ENCODE results near the gene PTBP2. TPM values are rescaled to one million over a fixed set of nuclear protein-coding genes. Genes with fewer than 3 reads are reported as not detected.

The PTBP2 gene
- total and polyA plus RNA-seq, 2 of the 8 experiments (the other 6 are each of a cell fraction or from before 2014, with no cell fraction given) = 24.2 to 61.7 TPM

DNA sequence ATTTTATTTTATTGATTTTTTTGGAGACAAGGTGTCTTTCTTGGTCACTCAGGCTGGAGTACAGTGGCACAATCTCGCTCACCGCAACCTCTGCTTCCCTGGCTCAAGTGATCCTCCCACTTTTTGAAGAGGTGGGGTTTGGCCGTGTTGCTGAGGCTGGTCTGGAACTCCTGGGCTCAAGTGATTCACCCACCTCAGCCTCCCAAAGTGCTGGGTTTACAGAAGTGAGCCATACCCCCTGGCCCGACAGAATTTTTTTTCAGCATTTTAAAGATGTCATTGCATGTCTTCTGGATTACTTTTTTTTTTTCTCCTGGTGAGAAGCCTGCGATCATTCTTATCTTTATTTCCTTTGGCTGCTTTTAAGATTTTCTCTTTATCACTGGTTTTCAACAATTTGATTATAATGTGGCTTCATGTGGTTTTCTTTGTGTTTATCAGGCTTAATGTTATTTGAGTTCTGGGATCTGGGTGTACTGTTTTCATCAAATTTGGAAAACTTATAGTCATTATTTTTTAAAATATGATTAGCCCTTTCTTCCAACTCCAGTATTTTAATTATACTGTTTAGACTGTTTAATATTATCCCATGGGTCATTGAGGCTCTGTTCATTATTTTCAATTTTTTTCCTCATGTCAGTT, 23.1 kb upstream of the PTBP2 start:
- no peak overlapping the region for H3K9ac ChIP-seq (replicated peaks in 1 of 4; ENCODE audit: extremely low read depth in 1 of 4, low read depth in 3 of 4, low read length in 3 of 4)
- no peak overlapping the region for H3K4ac ChIP-seq (replicated peaks; ENCODE audit: insufficient read length, low read depth, low read length)
- H3K14ac ChIP-seq (ENCODE audit: insufficient read length) = no peak overlapping the region
- H2AFZ ChIP-seq (ENCODE audit: low read length) = no peak overlapping the region
- no peak overlapping the region for H2BK120ac ChIP-seq (replicated peaks; ENCODE audit: low read depth, low read length)
- no peak overlapping the region for H3K27ac ChIP-seq (ENCODE audit: low read depth, low read length)
- H3K4me1 ChIP-seq (replicated peaks in 1 of 4; ENCODE audit: control insufficient read depth in 3 of 4, insufficient read depth in 4 of 4, low read length in 3 of 4) = no peaks in the 10 kb centered on the region
- DNase-seq (ENCODE audit: low read depth in 1 of 2, low spot score in 2 of 2) (no peak), FAIRE-seq (peak; percentile 19)
- H4K8ac ChIP-seq (ENCODE audit: extremely low read depth, insufficient read depth, low read length) = no peak overlapping the region
- no peak overlapping the region for H2BK12ac ChIP-seq (ENCODE audit: low read depth, low read length)
- no peak overlapping the region for H2AK5ac ChIP-seq (ENCODE audit: low read depth, low read length)
- H4K20me1 ChIP-seq (replicated peaks in 1 of 2; ENCODE audit: control insufficient read depth in 1 of 2, insufficient read depth in 2 of 2, low read length in 2 of 2) = no peaks in the 10 kb centered on the region
- H4K91ac ChIP-seq (replicated peaks; ENCODE audit: insufficient read length, low read length) = no peak overlapping the region
- no peak overlapping the region for H3K4me2 ChIP-seq (ENCODE audit: insufficient read depth in 1 of 2, low read depth in 2 of 2, low read length in 2 of 2)
- no peaks in the 10 kb centered on the region for H3K36me3 ChIP-seq (ENCODE audit: control insufficient read depth in 2 of 4, insufficient read depth in 4 of 4, low read length in 3 of 4)
- no peak overlapping the region for H3K18ac ChIP-seq (ENCODE audit: extremely low read depth, low read length)
- no peaks in the 10 kb centered on the region for H3K79me2 ChIP-seq (ENCODE audit: control insufficient read depth in 1 of 2, insufficient read depth in 2 of 2, low read length in 2 of 2)
- no peak overlapping the region for H4K5ac ChIP-seq (ENCODE audit: insufficient read length, low read depth, low read length)
- H3K79me1 ChIP-seq (ENCODE audit: low read depth, low read length) = no peaks in the 10 kb centered on the region
- no peak overlapping the region for H3K4me3 ChIP-seq (ENCODE audit: extremely low read depth in 1 of 4, insufficient read depth in 2 of 4, low read depth in 3 of 4, low read length in 4 of 4)
- no peak overlapping the region for H3K23ac ChIP-seq (ENCODE audit: insufficient read length)
- CTCF ChIA-PET (ENCODE audit: partially characterized antibody) = interaction anchor here (0.7 kb wide), 1 partner anchor 1865 kb away, joined by 3 read pairs; no protein-coding TSS in a partner anchor
- no peaks in the 10 kb centered on the region for H3K27me3 ChIP-seq (replicated peaks in 1 of 4; ENCODE audit: control insufficient read depth in 3 of 4, extremely low read depth in 1 of 4, insufficient read depth in 3 of 4, low read length in 3 of 4)
- H2BK20ac ChIP-seq (ENCODE audit: low read length) = no peak overlapping the region
- POLR2A ChIA-PET (ENCODE audit: partially characterized antibody) = no interaction called here
- no peak overlapping the region for H2BK15ac ChIP-seq (ENCODE audit: low read length)
- H2BK5ac ChIP-seq (ENCODE audit: low read depth, low read length) = no peak overlapping the region
- 88% methylated on average over 5 of the region's 5 CpGs; no CpG with 5 or more reads in 1 of the 2 experiments for WGBS, 2 experiments (ENCODE audit: extremely low coverage in 1 of 2, insufficient coverage in 1 of 2, insufficient read length in 1 of 2, insufficient replicate concordance in 2 of 2, low coverage in 1 of 2, low lambda C conversion rate in 2 of 2, missing lambda C conversion rate in 1 of 2)
- no peaks in the 10 kb centered on the region for H3K9me3 ChIP-seq (ENCODE audit: insufficient read depth in 2 of 2, low read depth in 1 of 2, low read length in 1 of 2)
- no peak overlapping the region for H3K56ac ChIP-seq (replicated peaks; ENCODE audit: insufficient read length, low read depth, low read length)
- no peaks in the 10 kb centered on the region for H3K23me2 ChIP-seq (ENCODE audit: low read depth, low read length)
- TF ChIP-seq SP4 (IDR thresholded peaks at IDR 0.05; ENCODE audit: low read length) (no peak), RXRA (IDR thresholded peaks at IDR 0.05; ENCODE audit: insufficient read depth, low read depth, low read length) (no peak), POU5F1 (IDR thresholded peaks at IDR 0.05; ENCODE audit: low read depth, low read length) (no peak), ZNF274 (IDR thresholded peaks at IDR 0.05; ENCODE audit: borderline replicate concordance, extremely low read depth, low read length) (no peak), EP300 (IDR thresholded peaks at IDR 0.05; ENCODE audit: borderline replicate concordance in 1 of 2, low read depth in 2 of 2, low read length in 2 of 2) (no peak), SIRT6 (IDR thresholded peaks at IDR 0.05; ENCODE audit: low read length) (no peak), CTBP2 (IDR thresholded peaks at IDR 0.05; ENCODE audit: borderline replicate concordance, insufficient read depth, insufficient read length, low read length) (no peak), EGR1 (IDR thresholded peaks at IDR 0.05; ENCODE audit: borderline replicate concordance, low read depth, low read length) (no peak), KDM5A (IDR thresholded peaks at IDR 0.05; ENCODE audit: low read length) (no peak), KDM4A (IDR thresholded peaks at IDR 0.05; ENCODE audit: low read depth, low read length, severe bottlenecking) (no peak), CBX5 (IDR thresholded peaks at IDR 0.05; ENCODE audit: low read depth, low read length) (no peak), CREB1 (IDR thresholded peaks at IDR 0.05) (no peak), KDM1A (IDR thresholded peaks at IDR 0.05; ENCODE audit: borderline replicate concordance, low read length) (no peak), CHD1 (IDR thresholded peaks at IDR 0.05; ENCODE audit: low read depth, low read length) (no peak), PHF8 (conservative IDR thresholded peaks at IDR 0.05; ENCODE audit: low read depth, low read length) (no peak)

Data from H1 (cell line).